Dendritic cell treated with granulocyte-macrophage colony-stimulating factor and Interleukin-4, amounts not matched to agents 40 ng/mL and 50 ng/mL, for 4 days (primary cell): ENCODE measurements around the gene CALML3.
A peak's percentile ranks its signal among the peaks of the same experiment; 100 is the strongest.

Source experiments
- H3K27ac Mint-ChIP-seq: one replicate; pipeline ENCODE4 v1.8.0; 2022; ENCODE audit warnings: mild to moderate bottlenecking, mixed read lengths
- H3K27me3 Mint-ChIP-seq: one replicate; pipeline ENCODE4 v1.8.0; 2022; ENCODE audit warnings: mild to moderate bottlenecking, mixed read lengths
- H3K36me3 Mint-ChIP-seq: one replicate; pipeline ENCODE4 v1.8.0; 2022; ENCODE audit warnings: low read depth, mixed read lengths
- H3K4me1 Mint-ChIP-seq: one replicate; pipeline ENCODE4 v1.8.0; 2022; ENCODE audit warnings: low read depth, mixed read lengths
- H3K4me3 Mint-ChIP-seq: one replicate; pipeline ENCODE4 v1.8.0; 2022; ENCODE audit warnings: mild to moderate bottlenecking, moderate library complexity, mixed read lengths
- H3K9me3 Mint-ChIP-seq: one replicate; pipeline ENCODE4 v1.8.0; 2022; ENCODE audit warnings: mixed read lengths
- intact Hi-C: fragments of 100-400 bp; cut with micrococcal nuclease; formaldehyde crosslinking; loops from one replicate; pipeline ENCODE4 v1.15.0; 2022

The CALML3 gene

GRCh38 chr10:5485948-5486852, 38.6 kb upstream of the CALML3 start:
- Mint-ChIP-seq H3K4me3 (no peak overlapping the region), H3K4me1 (peaks cover 7% of the 10 kb centered on the region), H3K36me3 (no peaks in the 10 kb centered on the region), H3K9me3 (no peaks in the 10 kb centered on the region), H3K27me3 (peaks cover 17% of the 10 kb centered on the region), H3K27ac (peak overlapping the region; percentile 7)
- intact Hi-C loops: no loop called here

- Mint-ChIP-seq H3K9me3 (no peaks in the 10 kb centered on the region), H3K36me3 (no peaks in the 10 kb centered on the region), H3K4me1 (peaks cover 10% of the 10 kb centered on the region), H3K27me3 (peaks cover 17% of the 10 kb centered on the region), H3K4me3 (no peak overlapping the region), H3K27ac (peak overlapping the region; percentile 7)
- intact Hi-C loops: no loop called here
These were observed 37.9 kb upstream of the CALML3 start for GRCh38 chr10:5486853-5487235.

DNA sequence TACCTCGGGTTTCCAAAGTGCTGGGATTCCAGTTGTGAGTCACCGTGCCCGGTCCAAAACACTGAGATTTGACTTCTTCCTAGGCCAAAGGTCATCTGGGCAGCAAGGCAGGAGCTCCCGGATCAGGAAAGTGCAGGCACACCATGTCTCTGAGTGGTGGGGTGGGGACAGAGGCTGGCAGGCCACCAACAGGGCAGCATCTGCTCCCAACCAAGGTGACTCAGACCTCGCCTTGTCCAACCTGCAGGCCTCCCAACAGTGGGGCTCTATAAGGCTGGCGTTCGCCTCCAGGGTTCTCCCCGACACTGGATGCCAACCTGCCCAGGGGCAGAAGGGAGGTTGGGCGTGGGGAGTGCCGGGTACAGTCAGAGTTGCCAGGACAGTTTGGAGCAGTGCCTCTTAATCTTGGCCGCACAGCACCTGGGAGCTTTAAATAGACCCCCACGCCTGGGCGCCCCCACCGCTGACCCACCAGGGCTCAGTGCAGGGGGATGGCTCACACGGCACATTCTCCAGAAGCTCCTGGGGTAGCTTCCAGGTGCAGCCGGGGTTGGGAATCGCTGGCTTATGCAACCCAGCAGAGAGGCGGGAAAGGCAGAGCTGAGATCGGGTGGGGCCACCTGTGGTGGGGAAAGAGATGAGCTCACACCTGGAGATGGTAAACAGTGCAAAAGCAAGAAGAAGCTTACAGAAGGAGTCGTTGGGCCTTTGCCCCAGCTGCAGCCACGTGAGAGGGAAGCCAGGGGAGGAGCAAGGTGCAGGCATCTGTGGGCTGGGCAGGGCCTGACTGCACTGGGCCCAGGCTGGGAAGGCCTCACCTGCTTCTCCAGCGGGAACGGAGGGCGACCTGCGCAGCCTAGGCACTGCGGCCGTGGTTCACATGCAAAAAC, 36.2 kb upstream of the CALML3 start:
- H3K27me3 Mint-ChIP-seq: peaks cover 15% of the 10 kb centered on the region
- no peaks in the 10 kb centered on the region for H3K36me3 Mint-ChIP-seq
- peaks cover 12% of the 10 kb centered on the region for H3K9me3 Mint-ChIP-seq
- H3K4me3 Mint-ChIP-seq: no peak overlapping the region
- no peak overlapping the region for H3K27ac Mint-ChIP-seq
- H3K4me1 Mint-ChIP-seq: peaks cover 10% of the 10 kb centered on the region
- intact Hi-C loops: no loop called here

DNA sequence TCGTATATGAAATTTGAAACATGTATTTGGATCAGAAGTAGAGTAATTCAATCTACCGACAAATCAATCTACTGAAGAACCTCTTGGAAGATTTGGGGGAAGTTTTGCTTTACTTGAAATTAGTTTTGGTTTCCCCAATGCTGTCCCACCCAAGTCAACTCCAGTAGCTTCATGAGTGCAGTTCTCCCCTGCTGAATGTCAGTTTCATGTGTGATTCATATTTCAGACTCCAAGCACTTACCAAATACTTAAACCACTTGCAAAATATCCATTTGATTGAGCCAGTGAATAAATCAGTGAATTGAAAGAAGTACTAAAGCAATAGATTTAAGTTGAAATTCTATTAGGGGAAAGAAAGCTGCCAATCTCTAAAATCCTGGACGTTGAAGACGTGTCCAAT, 34.7 kb upstream of the CALML3 start:
- intact Hi-C loops: no loop called here

GRCh38 chr10:5490698-5491464, 33.9 kb upstream of the CALML3 start:
- no peak overlapping the region for H3K27ac Mint-ChIP-seq
- H3K36me3 Mint-ChIP-seq: no peaks in the 10 kb centered on the region

More for the DNA sequence above, 34.7 kb upstream of the CALML3 start:
- Mint-ChIP-seq H3K27ac (no peak overlapping the region), H3K4me3 (no peak overlapping the region), H3K4me1 (peaks cover 10% of the 10 kb centered on the region), H3K27me3 (peaks cover 14% of the 10 kb centered on the region), H3K9me3 (peaks cover 12% of the 10 kb centered on the region), H3K36me3 (no peaks in the 10 kb centered on the region)

DNA sequence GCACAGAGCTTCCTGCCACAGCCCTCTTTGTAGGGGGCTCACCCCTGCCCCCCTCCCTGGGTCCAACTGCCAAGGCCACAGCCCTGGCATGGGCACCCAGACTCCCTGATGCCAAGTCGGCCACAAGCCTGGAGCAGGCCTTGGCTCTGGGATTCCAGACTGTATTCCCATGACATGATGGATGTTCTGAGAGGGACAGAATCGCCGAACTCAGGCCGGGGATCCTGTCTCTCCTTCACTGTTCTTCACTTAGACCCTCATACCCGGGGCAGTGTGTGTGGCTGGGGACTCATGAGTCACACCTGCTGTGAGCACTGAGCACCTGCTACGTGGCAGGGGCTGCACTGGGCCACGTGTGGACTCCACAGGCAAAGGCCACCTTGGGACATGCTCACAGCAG, 33.3 kb upstream of the CALML3 start:
- Mint-ChIP-seq H3K27ac (no peak overlapping the region), H3K4me3 (no peak overlapping the region), H3K36me3 (no peaks in the 10 kb centered on the region), H3K9me3 (peaks cover 12% of the 10 kb centered on the region), H3K27me3 (peaks cover 7% of the 10 kb centered on the region), H3K4me1 (peaks cover 10% of the 10 kb centered on the region)
- intact Hi-C loops: no loop called here

More at GRCh38 chr10:5490698-5491464, 33.9 kb upstream of the CALML3 start:
- Mint-ChIP-seq H3K9me3 (peaks cover 12% of the 10 kb centered on the region), H3K4me1 (peaks cover 10% of the 10 kb centered on the region), H3K4me3 (no peak overlapping the region), H3K27me3 (peaks cover 10% of the 10 kb centered on the region)
- intact Hi-C loops: no loop called here

DNA sequence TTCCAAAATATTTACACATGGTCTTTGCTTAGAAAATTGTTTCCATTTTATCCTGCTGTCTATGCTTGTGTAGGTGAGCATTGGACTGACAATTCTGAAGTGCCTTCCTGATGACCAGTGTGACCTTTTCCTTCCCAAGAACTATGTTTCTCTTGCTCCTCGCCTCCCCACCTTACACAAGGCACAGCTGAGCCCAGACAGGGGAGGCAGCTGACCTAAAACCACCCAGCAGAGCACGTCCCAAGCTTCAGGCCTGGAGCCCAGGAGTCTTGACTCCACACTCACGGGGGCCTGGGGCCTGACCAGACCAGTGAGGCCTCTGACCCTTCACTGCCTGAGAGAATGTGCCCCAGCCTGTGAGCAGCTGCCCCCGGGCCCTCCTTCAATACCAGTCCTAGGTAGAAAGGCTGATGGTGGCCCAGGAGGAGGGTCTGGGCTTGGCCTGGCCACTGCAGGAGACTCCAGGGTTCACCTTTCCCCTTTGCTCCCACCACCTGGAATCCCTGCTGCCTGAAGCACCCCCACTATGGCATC, 32.4 kb upstream of the CALML3 start:
- Mint-ChIP-seq H3K4me1 (peaks cover 10% of the 10 kb centered on the region), H3K9me3 (peaks cover 12% of the 10 kb centered on the region), H3K27me3 (peaks cover 3% of the 10 kb centered on the region), H3K4me3 (no peak overlapping the region), H3K36me3 (no peaks in the 10 kb centered on the region), H3K27ac (no peak overlapping the region)
- intact Hi-C loops: no loop called here

DNA sequence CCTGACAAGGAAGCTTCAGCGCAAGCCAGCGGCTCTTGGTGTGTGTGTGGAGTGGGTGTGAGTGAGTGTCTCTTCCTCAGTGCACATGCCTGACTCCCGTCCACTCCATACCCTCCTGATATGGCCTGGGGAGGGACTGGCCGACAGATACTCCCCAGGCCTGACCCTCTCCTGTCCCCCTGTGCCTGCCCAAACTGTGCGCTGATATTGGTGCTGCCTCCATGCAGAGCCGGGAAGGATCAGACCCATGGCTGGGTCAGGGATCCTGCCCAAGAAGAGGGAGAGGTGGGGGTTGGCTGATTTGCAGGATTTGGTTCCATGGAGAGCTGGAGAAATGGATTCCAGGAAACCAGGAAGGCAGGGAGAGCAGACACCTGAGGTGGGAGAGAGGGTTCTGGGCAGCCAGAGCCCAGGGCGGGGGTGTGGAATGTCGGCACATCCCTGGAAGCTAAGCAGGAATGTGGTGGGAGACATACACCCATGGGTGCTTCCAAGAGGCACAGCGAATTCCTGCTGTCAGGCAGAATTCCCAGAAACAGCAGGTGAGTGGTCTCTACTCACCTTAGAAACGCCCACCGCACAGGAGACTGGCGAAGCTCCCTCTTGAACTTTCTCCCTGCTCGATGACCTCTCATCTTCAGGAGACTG, 31.7 kb upstream of the CALML3 start:
- intact Hi-C loops: no loop called here
- H3K9me3 Mint-ChIP-seq: peaks cover 12% of the 10 kb centered on the region
- no peak overlapping the region for H3K4me3 Mint-ChIP-seq
- no peaks in the 10 kb centered on the region for H3K36me3 Mint-ChIP-seq
- no peak overlapping the region for H3K27ac Mint-ChIP-seq
- peaks cover 10% of the 10 kb centered on the region for H3K4me1 Mint-ChIP-seq
- H3K27me3 Mint-ChIP-seq: peaks cover 3% of the 10 kb centered on the region

DNA sequence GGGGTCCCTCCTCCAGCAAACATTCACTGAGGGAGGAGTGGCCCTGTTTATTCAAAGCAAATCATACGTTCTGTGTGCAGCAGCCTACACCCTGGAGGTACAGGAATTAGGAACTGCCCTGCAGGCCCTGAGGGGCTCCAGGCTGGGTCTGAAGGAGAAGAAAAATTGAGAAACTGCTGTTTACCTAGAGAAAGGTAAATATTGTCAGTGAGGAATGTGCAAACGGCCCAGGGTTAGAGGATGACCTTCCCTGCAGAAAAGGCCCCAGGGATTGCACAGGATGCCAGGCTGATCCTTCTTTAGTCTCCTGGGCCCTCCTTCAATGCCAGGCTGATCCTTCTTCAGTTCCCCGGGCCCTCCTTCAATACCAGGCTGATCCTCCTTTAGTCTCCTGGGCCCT, 31.1 kb upstream of the CALML3 start:
- Mint-ChIP-seq H3K27ac (no peak overlapping the region), H3K27me3 (peaks cover under 1% of the 10 kb centered on the region), H3K9me3 (peaks cover 12% of the 10 kb centered on the region), H3K36me3 (no peaks in the 10 kb centered on the region), H3K4me3 (no peak overlapping the region), H3K4me1 (peaks cover 10% of the 10 kb centered on the region)
- intact Hi-C loops: no loop called here

DNA sequence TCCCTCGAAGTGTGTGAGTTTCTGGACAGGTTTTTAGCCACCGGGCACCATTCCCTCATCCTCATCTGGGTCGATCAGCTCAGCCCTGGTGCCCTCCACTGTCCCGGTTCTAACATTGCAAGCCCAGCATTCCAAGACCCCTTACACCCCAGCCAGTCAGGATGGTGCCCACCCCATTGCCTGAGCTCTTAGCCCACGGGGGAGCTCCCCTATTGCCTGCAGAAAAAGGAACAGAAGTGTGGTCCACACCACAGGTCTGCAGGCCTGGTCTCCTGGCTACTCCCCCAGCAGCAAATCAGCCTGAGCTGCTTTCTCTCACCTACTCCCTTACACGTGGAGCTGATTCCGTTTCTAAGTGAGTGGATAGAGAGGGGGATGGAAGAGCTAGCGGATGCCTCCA, 30.1 kb upstream of the CALML3 start:
- H3K9me3 Mint-ChIP-seq: peaks cover 12% of the 10 kb centered on the region
- no peak overlapping the region for H3K27ac Mint-ChIP-seq
- H3K4me3 Mint-ChIP-seq: no peak overlapping the region
- peaks cover 2% of the 10 kb centered on the region for H3K27me3 Mint-ChIP-seq
- no peaks in the 10 kb centered on the region for H3K36me3 Mint-ChIP-seq
- H3K4me1 Mint-ChIP-seq: peaks cover 10% of the 10 kb centered on the region
- intact Hi-C loops: no loop called here

GRCh38 chr10:5496261-5497250, 28.2 kb upstream of the CALML3 start:
- intact Hi-C loops: no loop called here
- peaks cover under 1% of the 10 kb centered on the region for H3K4me1 Mint-ChIP-seq
- H3K4me3 Mint-ChIP-seq: no peak overlapping the region
- H3K27me3 Mint-ChIP-seq: peaks cover 11% of the 10 kb centered on the region
- H3K9me3 Mint-ChIP-seq: peaks cover 12% of the 10 kb centered on the region
- H3K27ac Mint-ChIP-seq: no peak overlapping the region
- no peaks in the 10 kb centered on the region for H3K36me3 Mint-ChIP-seq

DNA sequence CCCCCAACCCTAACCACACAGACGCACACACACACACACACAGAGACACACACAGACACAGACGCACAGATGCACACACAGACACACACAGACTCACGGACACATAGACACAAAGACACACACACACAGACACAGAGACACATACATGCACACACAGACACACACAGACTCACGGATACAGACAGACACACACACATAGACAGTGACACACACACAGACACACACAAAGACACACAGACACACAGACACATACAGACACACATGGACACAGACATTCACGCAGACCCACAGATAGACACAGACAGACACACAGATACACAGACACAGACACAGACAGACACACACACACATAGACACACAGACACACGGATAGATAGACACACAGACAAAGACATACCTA, 27.5 kb upstream of the CALML3 start:
- H3K4me3 Mint-ChIP-seq: no peak overlapping the region
- peaks cover 8% of the 10 kb centered on the region for H3K9me3 Mint-ChIP-seq
- intact Hi-C loops: no loop called here
- no peaks in the 10 kb centered on the region for H3K4me1 Mint-ChIP-seq
- no peak overlapping the region for H3K27ac Mint-ChIP-seq
- H3K27me3 Mint-ChIP-seq: peaks cover 11% of the 10 kb centered on the region
- no peaks in the 10 kb centered on the region for H3K36me3 Mint-ChIP-seq
